GM23248 (cell line): ENCODE data around the gene PRR36. TPM values are rescaled to one million over a fixed set of nuclear protein-coding genes. Genes with fewer than 3 reads are reported as not detected.
"Not testable (repeated sequence)": the region's sequence is repeated elsewhere in the genome, so short reads cannot be mapped to it uniquely, and the experiment has no call there.

ENCODE experiments used
- DNase-seq: peaks from one replicate; pipeline ENCODE4 v3.0.0-alpha.2; 2015
- H2AFZ ChIP-seq: fragments of 200-600 bp; sonication (generic); 2 replicates; pipeline ENCODE4 v1.6.1; 2016; ENCODE audit warnings: antibody characterized with exemption
- H3F3A ChIP-seq: fragments of 200-600 bp; sonication (generic); 2 replicates; pipeline ENCODE4 v1.6.1; 2016; ENCODE audit warnings: mild to moderate bottlenecking, antibody characterized with exemption, mixed run types; ENCODE audit not compliant: insufficient read depth
- H3K27ac ChIP-seq: fragments of 200-600 bp; sonication (generic); 2 replicates; pipeline ENCODE4 v1.5.1; 2016; ENCODE audit warnings: mild to moderate bottlenecking
- H3K27me3 ChIP-seq: fragments of 200-600 bp; sonication (generic); replicated peaks from 2 replicates; pipeline ENCODE4 v1.6.1; 2016; ENCODE audit warnings: mild to moderate bottlenecking; ENCODE audit not compliant: insufficient read depth
- H3K36me3 ChIP-seq: fragments of 200-600 bp; sonication (generic); 2 replicates; pipeline ENCODE4 v1.6.1; 2016; ENCODE audit warnings: low read depth, mild to moderate bottlenecking
- H3K4me1 ChIP-seq: fragments of 200-600 bp; sonication (generic); 2 replicates; pipeline ENCODE4 v1.6.1; 2016; ENCODE audit warnings: mild to moderate bottlenecking; ENCODE audit not compliant: insufficient read depth
- H3K4me2 ChIP-seq: fragments of 200-600 bp; sonication (generic); one replicate; pipeline ENCODE4 v1.6.1; 2016; ENCODE audit warnings: mild to moderate bottlenecking; ENCODE audit not compliant: unreplicated experiment
- H3K4me3 ChIP-seq: fragments of 200-600 bp; sonication (generic); 2 replicates; pipeline ENCODE4 v1.5.1; 2016; ENCODE audit warnings: mild to moderate bottlenecking
- H3K79me2 ChIP-seq: fragments of 200-600 bp; sonication (generic); 2 replicates; pipeline ENCODE4 v1.6.1; 2016; ENCODE audit warnings: mild to moderate bottlenecking; ENCODE audit not compliant: insufficient read depth
- H3K9ac ChIP-seq: fragments of 200-600 bp; sonication (generic); 2 replicates; pipeline ENCODE4 v1.6.1; 2016; ENCODE audit warnings: mild to moderate bottlenecking
- H3K9me2 ChIP-seq: fragments of 200-600 bp; sonication (generic); 2 replicates; pipeline ENCODE4 v1.6.1; 2016; ENCODE audit warnings: mixed run types, mild to moderate bottlenecking, moderate library complexity; ENCODE audit not compliant: insufficient read depth
- H3K9me3 ChIP-seq: fragments of 200-600 bp; sonication (generic); one replicate; pipeline ENCODE4 v1.6.1; 2017; ENCODE audit warnings: low read depth
- H4K20me1 ChIP-seq: fragments of 200-600 bp; sonication (generic); 2 replicates; pipeline ENCODE4 v1.6.0; 2016; ENCODE audit not compliant: insufficient read depth
- EZH2 ChIP-seq: fragments of 200-600 bp; sonication (generic); IDR thresholded peaks from 2 replicates; pipeline ENCODE4 v1.6.1; 2018; ENCODE audit warnings: antibody characterized with exemption, mild to moderate bottlenecking; ENCODE audit not compliant: insufficient read depth, poor library complexity, severe bottlenecking
- EZH2phosphoT487 ChIP-seq: fragments of 200-600 bp; sonication (generic); IDR thresholded peaks from 2 replicates; pipeline ENCODE4 v1.6.1; 2018; ENCODE audit warnings: antibody characterized with exemption, moderate library complexity, mild to moderate bottlenecking, low read depth; ENCODE audit not compliant: insufficient read depth
- WGBS, 2 experiments: methylation state at CpG; one replicate each; pipeline ENCODE4 v1.1.6; 2015 to 2017; ENCODE audit warnings: low lambda C conversion rate in 2 of 2, low coverage in 1 of 2; ENCODE audit errors: missing lambda C conversion rate in 2 of 2; 5-methylcytosine and 5-hydroxymethylcytosine counted together
- in situ Hi-C: fragments of 300-500 bp; cut with MboI; formaldehyde crosslinking; loops from 2 replicates; pipeline ENCODE4 v1.15.0; 2020
- polyA plus RNA-seq: library from polyadenylated mRNA; unstranded; fragments of >200 nt; fragmentation: Nextera tagmentation; extraction: Ambion mirVana; gene quantifications from 2 replicates; pipeline ENCODE4 v1.2.1, GENCODE V29; 2016
- total RNA-seq: library from RNA; depleted of rRNA; stranded (reverse); fragments of >200 nt; shearing (Covaris generic); gene quantifications from 2 replicates; pipeline ENCODE4 v1.2.3, GENCODE V29; 2014

The PRR36 gene
- total and polyA plus RNA-seq, 2 experiments from 2014 or later: not detected

DNA sequence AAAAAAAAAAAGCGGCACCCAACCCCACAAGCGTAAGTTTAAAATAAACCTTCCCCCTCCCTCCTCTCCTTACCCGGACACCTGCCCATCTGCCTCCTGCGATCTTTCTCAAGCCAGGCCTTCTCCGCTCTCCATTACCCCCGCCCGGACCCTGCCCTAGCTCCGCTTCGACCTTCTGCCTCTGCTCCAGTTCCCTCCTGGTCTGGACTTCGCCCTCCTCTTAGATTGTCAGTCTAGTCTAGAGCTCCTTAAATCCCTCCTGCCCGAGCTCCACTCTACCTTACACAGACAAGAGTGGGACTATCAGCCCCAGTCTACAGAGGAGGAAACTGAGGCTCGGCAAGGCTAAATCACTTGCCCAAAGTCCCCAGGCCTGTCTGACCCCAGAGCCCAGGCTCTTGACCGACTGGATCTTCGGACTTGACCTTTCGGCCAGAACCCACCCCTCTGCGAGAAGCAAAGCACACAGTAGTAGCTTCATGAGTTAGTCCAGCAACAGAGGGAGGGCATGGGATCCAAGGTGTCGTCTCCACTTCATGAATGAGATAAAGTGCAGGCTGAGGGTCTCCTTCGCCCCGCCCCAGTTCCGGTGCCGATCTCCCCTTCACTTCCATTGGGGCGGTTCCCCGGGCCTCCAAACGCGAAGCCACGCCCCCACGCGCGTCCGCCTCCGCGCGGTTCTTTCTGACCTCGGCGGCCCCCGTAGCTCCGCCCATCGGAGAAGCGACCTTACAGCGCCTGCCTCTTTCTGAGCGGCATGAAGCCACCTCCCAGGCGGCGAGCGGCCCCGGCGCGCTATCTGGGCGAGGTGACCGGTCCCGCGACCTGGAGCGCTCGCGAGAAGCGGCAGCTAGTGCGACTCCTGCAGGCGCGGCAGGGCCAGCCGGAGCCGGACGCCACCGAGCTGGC, 45.7 kb upstream of the PRR36 start, which contains the start of gene SNAPC2:
Gene SNAPC2 (plus strand): TSS at position 729 of the 909 bp plus-strand sequence. CDS start 29 bp downstream, at position 758.
- H3F3A ChIP-seq: no peaks in the 10 kb centered on the region
- H3K4me2 ChIP-seq: peak within 1 kb of the TSS; percentile 95
- peak within 1 kb of the TSS; percentile 80 for H3K4me3 ChIP-seq
- peak within 1 kb of the TSS; percentile 84 for H3K27ac ChIP-seq
- H3K27me3 ChIP-seq: no peaks in the 10 kb centered on the region
- DNase-seq: peak; percentile 98
- no peaks in the 10 kb centered on the region for H3K9me2 ChIP-seq
- H3K36me3 ChIP-seq: no peaks in the 10 kb centered on the region
- no peak for TF ChIP-seq EZH2phosphoT487
- no peak for TF ChIP-seq EZH2
- H2AFZ ChIP-seq: peak within 1 kb of the TSS; percentile 93
- peaks cover 16% of the 10 kb centered on the region for H3K79me2 ChIP-seq
- 0 out of 2 replicates have a peak, but pooled peaks cover 8% of the 10 kb centered on the region for H3K4me1 ChIP-seq
- H3K9me3 ChIP-seq: no peaks in the 10 kb centered on the region
- H4K20me1 ChIP-seq: no peaks in the 10 kb centered on the region
- peak within 1 kb of the TSS; percentile 87 for H3K9ac ChIP-seq
- in situ Hi-C loops: no loop called here
- WGBS, 2 experiments: 8 to 9% methylated on average over 55 to 62 of the region's 62 CpGs

- in situ Hi-C loops: no loop called here
- Histone ChIP-seq H4K20me1 (no peaks in the 10 kb centered on the region), H2AFZ (no peak overlapping the region), H3K4me1 (0 out of 2 replicates have a peak, but pooled peaks cover 8% of the 10 kb centered on the region), H3K9me3 (no peaks in the 10 kb centered on the region), H3K27ac (no peak overlapping the region), H3K4me3 (peak overlapping the region; percentile 77), H3K79me2 (peaks cover 16% of the 10 kb centered on the region), H3K9ac (peak overlapping the region; percentile 79), H3K9me2 (no peaks in the 10 kb centered on the region), H3K4me2 (peak overlapping the region; percentile 91), H3K27me3 (no peaks in the 10 kb centered on the region), H3K36me3 (no peaks in the 10 kb centered on the region), H3F3A (no peaks in the 10 kb centered on the region)
- TF ChIP-seq EZH2phosphoT487 (no peak), EZH2 (no peak)
- 58 to 60% methylated on average over 40 to 42 of the region's 42 CpGs for WGBS, 2 experiments
- no peak for DNase-seq
These were observed 44.6 kb upstream of the PRR36 start for GRCh38 chr19:7918615-7919421.

GRCh38 chr19:7918062-7918614, 43.9 kb upstream of the PRR36 start:
- H3K36me3 ChIP-seq, H3F3A ChIP-seq, H3K4me1 ChIP-seq, DNase-seq, H3K27ac ChIP-seq, in situ Hi-C loops, H3K27me3 ChIP-seq, H3K9me3 ChIP-seq, H4K20me1 ChIP-seq, H3K9me2 ChIP-seq: not testable (repeated sequence)
- peaks cover 11% of the 10 kb centered on the region for H3K79me2 ChIP-seq
- peak overlapping the region; percentile 74 for H3K4me3 ChIP-seq
- 33 to 37% methylated on average over 28 to 29 of the region's 29 CpGs for WGBS, 2 experiments
- H2AFZ ChIP-seq: peak overlapping the region; percentile 79
- peak overlapping the region; percentile 73 for H3K9ac ChIP-seq
- H3K4me2 ChIP-seq: peak overlapping the region; percentile 88

- no peaks in the 10 kb centered on the region for H3F3A ChIP-seq
- H2AFZ ChIP-seq: peak overlapping the region; percentile 79
- WGBS, 2 experiments: 1% methylated on average over 52 to 56 of the region's 71 CpGs
- no peaks in the 10 kb centered on the region for H4K20me1 ChIP-seq
- no peaks in the 10 kb centered on the region for H3K9me2 ChIP-seq
- no peaks in the 10 kb centered on the region for H3K9me3 ChIP-seq
- in situ Hi-C loops: no loop called here
- H3K36me3 ChIP-seq: no peaks in the 10 kb centered on the region; the same call in 1 of the 2 replicates
- TF ChIP-seq EZH2phosphoT487 (no peak), EZH2 (no peak)
- H3K9ac ChIP-seq: peak overlapping the region; percentile 73
- peak; percentile 88 for DNase-seq
- 0 out of 2 replicates have a peak, but pooled peaks cover 8% of the 10 kb centered on the region for H3K4me1 ChIP-seq
- H3K27ac ChIP-seq: peak overlapping the region; percentile 31
- H3K27me3 ChIP-seq: no peaks in the 10 kb centered on the region
- peak overlapping the region; percentile 74 for H3K4me3 ChIP-seq
- peaks cover 5% of the 10 kb centered on the region; the same call in 1 of the 2 replicates for H3K79me2 ChIP-seq
- H3K4me2 ChIP-seq: peak overlapping the region; percentile 88
These were observed 43.3 kb upstream of the PRR36 start for GRCh38 chr19:7917267-7918061.
